K562 (cell line): ENCODE results near the gene LONRF2. TPM values are rescaled to one million over a fixed set of nuclear protein-coding genes. Genes with fewer than 3 reads are reported as not detected.

ENCODE experiments used
- ARHGAP35 ChIP-seq: fragments of 450-650 bp; IDR thresholded peaks from 2 replicates; pipeline ENCODE4 v1.6.1; 2018; ENCODE audit not compliant: partially characterized antibody
- HOMEZ ChIP-seq: fragments of 250-450 bp; sonication (Bioruptor Pico); IDR thresholded peaks from 2 replicates; pipeline ENCODE4 v1.4.0; 2020; ENCODE audit warnings: mild to moderate bottlenecking, moderate library complexity
- ILF3 ChIP-seq: fragments of 450-650 bp; IDR thresholded peaks from 2 replicates; pipeline ENCODE4 v1.6.1; 2018; ENCODE audit warnings: antibody characterized with exemption, mild to moderate bottlenecking, moderate library complexity, borderline replicate concordance
- IRF9 ChIP-seq: fragments of 450-650 bp; IDR thresholded peaks from 2 replicates; pipeline ENCODE4 v1.6.1; 2016; ENCODE audit warnings: missing biosample characterization, missing genetic modification characterization
- SMAD3 ChIP-seq: fragments of 450-650 bp; formaldehyde crosslinking; conservative IDR thresholded peaks from 2 replicates; pipeline ENCODE4 v1.4.0; 2020; ENCODE audit warnings: mild to moderate bottlenecking
- ZBTB43 ChIP-seq: sonication (generic); formaldehyde crosslinking; IDR thresholded peaks from 2 replicates; pipeline ENCODE4 v1.8.0; 2023; ENCODE audit warnings: mild to moderate bottlenecking, missing genetic modification reagents
- ZFP1 ChIP-seq: fragments of 450-650 bp; formaldehyde crosslinking; IDR thresholded peaks from 2 replicates; pipeline ENCODE4 v1.4.0; 2020; ENCODE audit warnings: mild to moderate bottlenecking, mixed read lengths
- ZNF217 ChIP-seq: sonication (generic); formaldehyde crosslinking; IDR thresholded peaks from 2 replicates; pipeline ENCODE4 v1.8.0; 2022; ENCODE audit warnings: mild to moderate bottlenecking, missing genetic modification reagents
- ZNF239 ChIP-seq: fragments of 250-450 bp; sonication (Bioruptor Pico); IDR thresholded peaks from 2 replicates; pipeline ENCODE4 v1.4.0; 2020; ENCODE audit warnings: mild to moderate bottlenecking
- ZNF57 ChIP-seq: fragments of 450-650 bp; formaldehyde crosslinking; IDR thresholded peaks from 2 replicates; pipeline ENCODE4 v1.4.0; 2020; ENCODE audit warnings: mild to moderate bottlenecking, moderate library complexity
- polyA plus RNA-seq, 8 experiments: library from polyadenylated mRNA; depleted of rRNA in 4 of 8; stranded (reverse) in 5 of 8; unstranded in 3 of 8; fragments of >200 nt; fragmentation: Nextera tagmentation in 2 of 8; fragmentation: Illumina TruSeq in 1 of 8; extraction: Ambion mirVana in 2 of 8; extraction: Trizol in 1 of 8; gene quantifications; 2 replicates each; pipeline versions ENCODE4 v1.2.1 to v1.2.3, GENCODE V29; 2011 to 2014; ENCODE audit warnings: inconsistent platforms in 1 of 8, missing spikeins in 1 of 8
- total RNA-seq, 7 experiments: library from RNA; depleted of rRNA in 6 of 7; stranded (reverse); fragments of >200 nt in 6 of 7; fragmentation: Illumina TruSeq in 2 of 7; extraction: Trizol in 2 of 7; gene quantifications; 2 replicates each; pipeline versions ENCODE4 v1.2.1 to v1.2.3, GENCODE V29; 2011 to 2021; ENCODE audit warnings: low replicate concordance in 1 of 7
- TF ChIP-seq, protein P1 (sequence below): fragments of 250-450 bp; sonication (Bioruptor Pico); IDR thresholded peaks from 2 replicates; pipeline ENCODE4 v1.5.0; 2021; ENCODE audit warnings: mild to moderate bottlenecking, moderate library complexity
- TF ChIP-seq, protein P2 (sequence below): fragments of 450-650 bp; IDR thresholded peaks from 2 replicates; pipeline ENCODE4 v1.6.1; 2016; ENCODE audit warnings: low read depth

Gene LONRF2
- total and polyA plus RNA-seq, 9 of the 15 experiments (the other 6 are each of a cell fraction or from before 2014, with no cell fraction given): 0.35 to 5.0 (median 2.7) TPM

DNA sequence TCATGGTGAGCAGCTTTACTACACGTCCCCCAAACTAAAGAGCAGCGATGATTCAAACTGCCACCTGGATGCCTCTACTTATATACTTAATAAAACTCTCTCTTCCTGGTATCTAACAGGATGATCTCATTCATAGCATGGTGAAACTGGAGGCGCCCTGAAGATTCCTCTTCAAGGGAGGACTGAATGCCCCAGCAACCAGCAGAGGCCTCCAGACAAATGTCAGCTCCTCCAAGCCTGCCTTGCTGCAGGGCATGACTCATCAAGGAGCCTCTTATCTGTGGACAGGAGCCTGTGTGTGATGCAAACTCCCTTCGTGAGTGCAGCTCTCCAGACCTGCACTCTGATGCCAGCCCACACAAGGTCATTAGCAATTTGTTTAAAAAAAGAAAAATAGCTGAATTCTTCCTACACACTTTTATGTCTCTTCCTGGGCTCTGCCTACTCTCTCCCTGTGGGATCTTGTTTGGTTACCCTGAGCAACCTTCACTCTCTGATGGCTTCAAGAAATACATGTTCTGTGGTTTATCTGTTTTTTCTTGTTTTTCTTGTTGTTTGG lies 30.2 kb downstream of the LONRF2 start (continued):
- TF ChIP-seq ILF3 (no peak), ZNF239 (CRISPR knock-in tag) (peak; percentile 57), ZNF217 (CRISPR knock-in tag) (no peak), ZBTB43 (CRISPR knock-in tag) (no peak), ZFP1 (CRISPR knock-in tag) (0 out of 2 replicates have a peak, but pooled peaks have one; percentile 3), SMAD3 (CRISPR knock-in tag) (peak; percentile 67; the same call in 1 of the 2 replicates), ZNF57 (CRISPR knock-in tag) (0 out of 2 replicates have a peak, but pooled peaks have one; percentile 2), IRF9 (tag) (peak; percentile 74), ARHGAP35 (no peak), HOMEZ (CRISPR knock-in tag) (no peak)
- TF ChIP-seq, protein P1, sequence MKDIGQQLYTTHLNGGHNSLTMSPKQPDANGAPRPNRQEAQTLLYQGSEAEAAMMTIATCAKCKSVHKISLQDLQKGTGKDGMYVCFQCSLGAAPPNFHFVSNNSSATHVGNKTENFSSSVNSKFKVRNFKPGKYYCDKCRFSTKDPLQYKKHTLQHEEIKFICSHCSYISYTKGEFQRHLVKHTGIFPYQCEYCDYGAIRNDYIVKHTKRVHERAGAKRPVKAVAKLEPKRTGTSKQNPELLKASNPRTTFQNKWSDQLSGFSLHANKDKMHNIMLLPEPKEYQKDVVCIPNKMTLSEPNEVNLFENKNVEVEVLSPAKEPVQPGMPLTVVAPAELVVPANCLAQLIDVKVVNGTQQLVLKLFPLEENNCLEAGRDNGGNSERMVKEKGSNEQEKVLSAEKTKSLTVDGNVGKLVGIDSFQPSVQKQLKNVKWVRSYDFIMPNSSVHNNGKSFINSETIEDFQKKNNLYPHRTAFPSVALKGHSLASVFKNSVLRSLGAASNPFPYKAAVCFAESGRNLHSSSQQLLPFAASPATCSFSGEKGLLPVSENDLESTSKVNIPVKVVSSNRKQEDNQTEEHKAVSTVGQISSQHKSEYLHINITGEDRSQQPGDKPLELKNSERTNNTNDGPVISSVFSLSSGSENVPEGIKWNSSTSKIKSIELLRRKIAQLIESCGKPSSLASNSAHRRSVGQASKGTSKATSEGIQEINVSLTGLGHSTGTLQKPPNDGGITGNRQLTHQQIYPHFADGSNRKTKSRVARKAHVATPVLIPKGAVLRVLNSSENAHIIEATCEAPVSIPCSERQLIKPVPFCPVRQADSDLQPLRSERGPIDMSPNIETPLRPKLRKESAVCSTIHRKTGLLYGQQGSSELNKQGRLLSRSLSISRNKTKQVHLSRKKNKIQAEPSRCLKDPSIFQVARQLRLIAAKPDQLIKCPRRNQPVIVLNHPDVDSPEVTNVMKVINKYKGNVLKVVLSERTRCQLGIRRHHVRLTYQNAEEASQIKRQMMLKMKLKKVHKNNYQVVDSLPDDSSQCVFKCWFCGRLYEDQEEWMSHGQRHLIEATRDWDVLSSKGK (CRISPR knock-in tag): no peak
- TF ChIP-seq, protein P2, sequence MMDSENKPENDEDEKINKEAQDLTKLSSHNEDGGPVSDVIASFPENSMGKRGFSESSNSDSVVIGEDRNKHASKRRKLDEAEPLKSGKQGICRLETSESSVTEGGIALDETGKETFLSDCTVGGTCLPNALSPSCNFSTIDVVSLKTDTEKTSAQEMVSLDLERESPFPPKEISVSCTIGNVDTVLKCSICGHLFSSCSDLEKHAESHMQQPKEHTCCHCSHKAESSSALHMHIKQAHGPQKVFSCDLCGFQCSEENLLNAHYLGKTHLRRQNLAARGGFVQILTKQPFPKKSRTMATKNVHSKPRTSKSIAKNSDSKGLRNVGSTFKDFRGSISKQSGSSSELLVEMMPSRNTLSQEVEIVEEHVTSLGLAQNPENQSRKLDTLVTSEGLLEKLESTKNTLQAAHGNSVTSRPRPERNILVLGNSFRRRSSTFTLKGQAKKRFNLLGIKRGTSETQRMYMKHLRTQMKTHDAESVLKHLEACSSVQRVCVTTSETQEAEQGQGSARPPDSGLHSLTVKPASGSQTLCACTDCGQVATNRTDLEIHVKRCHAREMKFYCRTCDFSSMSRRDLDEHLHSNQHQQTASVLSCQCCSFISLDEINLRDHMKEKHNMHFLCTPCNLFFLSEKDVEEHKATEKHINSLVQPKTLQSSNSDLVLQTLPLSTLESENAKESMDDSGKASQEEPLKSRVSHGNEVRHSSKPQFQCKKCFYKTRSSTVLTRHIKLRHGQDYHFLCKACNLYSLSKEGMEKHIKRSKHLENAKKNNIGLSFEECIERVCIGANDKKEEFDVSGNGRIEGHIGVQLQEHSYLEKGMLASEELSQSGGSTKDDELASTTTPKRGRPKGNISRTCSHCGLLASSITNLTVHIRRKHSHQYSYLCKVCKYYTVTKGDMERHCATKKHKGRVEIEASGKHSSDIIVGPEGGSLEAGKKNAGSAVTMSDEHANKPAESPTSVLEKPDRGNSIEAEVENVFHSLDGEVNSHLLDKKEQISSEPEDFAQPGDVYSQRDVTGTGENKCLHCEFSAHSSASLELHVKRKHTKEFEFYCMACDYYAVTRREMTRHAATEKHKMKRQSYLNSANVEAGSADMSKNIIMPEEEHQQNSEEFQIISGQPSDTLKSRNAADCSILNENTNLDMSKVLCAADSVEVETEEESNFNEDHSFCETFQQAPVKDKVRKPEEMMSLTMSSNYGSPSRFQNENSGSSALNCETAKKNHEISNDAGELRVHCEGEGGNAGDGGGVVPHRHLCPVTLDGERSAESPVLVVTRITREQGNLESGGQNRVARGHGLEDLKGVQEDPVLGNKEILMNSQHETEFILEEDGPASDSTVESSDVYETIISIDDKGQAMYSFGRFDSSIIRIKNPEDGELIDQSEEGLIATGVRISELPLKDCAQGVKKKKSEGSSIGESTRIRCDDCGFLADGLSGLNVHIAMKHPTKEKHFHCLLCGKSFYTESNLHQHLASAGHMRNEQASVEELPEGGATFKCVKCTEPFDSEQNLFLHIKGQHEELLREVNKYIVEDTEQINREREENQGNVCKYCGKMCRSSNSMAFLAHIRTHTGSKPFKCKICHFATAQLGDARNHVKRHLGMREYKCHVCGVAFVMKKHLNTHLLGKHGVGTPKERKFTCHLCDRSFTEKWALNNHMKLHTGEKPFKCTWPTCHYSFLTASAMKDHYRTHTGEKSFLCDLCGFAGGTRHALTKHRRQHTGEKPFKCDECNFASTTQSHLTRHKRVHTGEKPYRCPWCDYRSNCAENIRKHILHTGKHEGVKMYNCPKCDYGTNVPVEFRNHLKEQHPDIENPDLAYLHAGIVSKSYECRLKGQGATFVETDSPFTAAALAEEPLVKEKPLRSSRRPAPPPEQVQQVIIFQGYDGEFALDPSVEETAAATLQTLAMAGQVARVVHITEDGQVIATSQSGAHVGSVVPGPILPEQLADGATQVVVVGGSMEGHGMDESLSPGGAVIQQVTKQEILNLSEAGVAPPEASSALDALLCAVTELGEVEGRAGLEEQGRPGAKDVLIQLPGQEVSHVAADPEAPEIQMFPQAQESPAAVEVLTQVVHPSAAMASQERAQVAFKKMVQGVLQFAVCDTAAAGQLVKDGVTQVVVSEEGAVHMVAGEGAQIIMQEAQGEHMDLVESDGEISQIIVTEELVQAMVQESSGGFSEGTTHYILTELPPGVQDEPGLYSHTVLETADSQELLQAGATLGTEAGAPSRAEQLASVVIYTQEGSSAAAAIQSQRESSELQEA: no peak
